PC-3 (cell line): ENCODE measurements around the gene PRAMEF17. TPM values are rescaled to one million over a fixed set of nuclear protein-coding genes. Genes with fewer than 3 reads are reported as not detected.

Experiments used
- total RNA-seq: library from RNA; depleted of rRNA; stranded (reverse); fragments of >200 nt; gene quantifications from 2 replicates; pipeline ENCODE4 v1.2.3, GENCODE V29; 2014; rRNA removed

Gene PRAMEF17
- total RNA-seq, 1 experiment from 2014 or later: not detected

Other genes with a start within 250 kb of the PRAMEF17 start
- not detected in 2 replicates for gene PRAMEF26, start 233.6 kb upstream of the PRAMEF17 start, total RNA-seq
- gene HNRNPCL4, start 224.0 kb upstream of the PRAMEF17 start, total RNA-seq: not detected in 2 replicates
- gene PRAMEF9, start 217.8 kb upstream of the PRAMEF17 start, total RNA-seq: not detected in 2 replicates
- gene PRAMEF13, start 188.2 kb upstream of the PRAMEF17 start, total RNA-seq: not detected in 2 replicates
- not detected in 2 replicates for gene PRAMEF18, start 163.5 kb upstream of the PRAMEF17 start, total RNA-seq
- gene PRAMEF5, start 135.4 kb upstream of the PRAMEF17 start, total RNA-seq: not detected in 2 replicates
- not detected in 2 replicates for gene PRAMEF8, start 104.5 kb upstream of the PRAMEF17 start, total RNA-seq
- not detected in 2 replicates for gene PRAMEF33, start 86.1 kb upstream of the PRAMEF17 start, total RNA-seq
- not detected in 2 replicates for gene PRAMEF15, start 74.1 kb upstream of the PRAMEF17 start, total RNA-seq
- gene PRAMEF14, start 42.5 kb upstream of the PRAMEF17 start, total RNA-seq: not detected in 2 replicates
- not detected in 2 replicates for gene PRAMEF19, start 17.7 kb upstream of the PRAMEF17 start, total RNA-seq
- gene PRAMEF20, start 20.8 kb downstream of the PRAMEF17 start, total RNA-seq: not detected in 2 replicates
- gene LRRC38, start 124.4 kb downstream of the PRAMEF17 start, total RNA-seq: 2.6 and 4.8 TPM in 2 replicates
- 0.29 and 0.47 TPM in 2 replicates for gene PDPN, start 194.2 kb downstream of the PRAMEF17 start, total RNA-seq